ENCODE results near the gene DLX2.
"Not testable (repeated sequence)": the region's sequence is repeated elsewhere in the genome, so short reads cannot be mapped to it uniquely, and the experiment has no call there.

Gene DLX2

GRCh38 chr2:172083628-172084394 lies 18.9 kb downstream of the DLX2 start:
- no peak for DNase-seq (ENCODE audit: low read depth)

- DNase-seq (ENCODE audit: low read depth), result no peak
Measured at GRCh38 chr2:172082944-172083627, 19.6 kb downstream of the DLX2 start.

GRCh38 chr2:172082105-172082943 lies 20.4 kb downstream of the DLX2 start:
- DNase-seq (ENCODE audit: low read depth), result no peak

GRCh38 chr2:172081221-172082022 lies 21.3 kb downstream of the DLX2 start:
- no peak for DNase-seq (ENCODE audit: low read depth)

GRCh38 chr2:172080641-172081220 lies 22.0 kb downstream of the DLX2 start:
- DNase-seq (ENCODE audit: low read depth), result no peak

- DNase-seq (ENCODE audit: low read depth), result no peak
Measured at GRCh38 chr2:172079838-172080640, 22.7 kb downstream of the DLX2 start.

- no peak for DNase-seq (ENCODE audit: low read depth)
Measured at GRCh38 chr2:172079416-172079815, 23.3 kb downstream of the DLX2 start.

GRCh38 chr2:172074254-172074653 lies 28.4 kb downstream of the DLX2 start:
- DNase-seq (ENCODE audit: low read depth), result no peak

GRCh38 chr2:172073518-172073917 lies 29.2 kb downstream of the DLX2 start:
- DNase-seq (ENCODE audit: low read depth), result no peak

GRCh38 chr2:172072706-172073105 lies 30.0 kb downstream of the DLX2 start:
- DNase-seq (ENCODE audit: low read depth), result no peak

- DNase-seq (ENCODE audit: low read depth), result no peak
Measured at GRCh38 chr2:172072303-172072702, 30.4 kb downstream of the DLX2 start.

- DNase-seq (ENCODE audit: low read depth), result no peak
Measured at GRCh38 chr2:172070936-172071335, 31.8 kb downstream of the DLX2 start.

GRCh38 chr2:172067905-172068304 lies 34.8 kb downstream of the DLX2 start:
- DNase-seq (ENCODE audit: low read depth), result not testable (repeated sequence)

GRCh38 chr2:172066394-172066886 lies 36.3 kb downstream of the DLX2 start:
- no peak for DNase-seq (ENCODE audit: low read depth)

GRCh38 chr2:172065111-172065510 lies 37.6 kb downstream of the DLX2 start:
- DNase-seq (ENCODE audit: low read depth), result no peak

GRCh38 chr2:172063446-172063845 lies 39.3 kb downstream of the DLX2 start:
- no peak for DNase-seq (ENCODE audit: low read depth)

- DNase-seq (ENCODE audit: low read depth), result no peak
Measured at GRCh38 chr2:172062402-172063004, 40.2 kb downstream of the DLX2 start.

- DNase-seq (ENCODE audit: low read depth), result not testable (repeated sequence)
Measured at GRCh38 chr2:172060118-172060517, 42.6 kb downstream of the DLX2 start.

- DNase-seq (ENCODE audit: low read depth), result no peak
Measured at GRCh38 chr2:172058660-172059059, 44.0 kb downstream of the DLX2 start.

GRCh38 chr2:172056293-172056692 lies 46.4 kb downstream of the DLX2 start:
- DNase-seq (ENCODE audit: low read depth), result no peak

Data from stimulated activated CD8-positive, alpha-beta memory T cell treated with anti-CD3 and anti-CD28 coated beads, Interleukin-15, amount 100 ng/mL, for 24 hours (primary cell).